ENCODE measurements around the gene CBLB. TPM values are rescaled to one million over a fixed set of nuclear protein-coding genes. Genes with fewer than 3 reads are reported as not detected.

The CBLB gene
- total and polyA plus RNA-seq, 9 donors, result 14.8 to 133 (median 40.5) TPM

DNA sequence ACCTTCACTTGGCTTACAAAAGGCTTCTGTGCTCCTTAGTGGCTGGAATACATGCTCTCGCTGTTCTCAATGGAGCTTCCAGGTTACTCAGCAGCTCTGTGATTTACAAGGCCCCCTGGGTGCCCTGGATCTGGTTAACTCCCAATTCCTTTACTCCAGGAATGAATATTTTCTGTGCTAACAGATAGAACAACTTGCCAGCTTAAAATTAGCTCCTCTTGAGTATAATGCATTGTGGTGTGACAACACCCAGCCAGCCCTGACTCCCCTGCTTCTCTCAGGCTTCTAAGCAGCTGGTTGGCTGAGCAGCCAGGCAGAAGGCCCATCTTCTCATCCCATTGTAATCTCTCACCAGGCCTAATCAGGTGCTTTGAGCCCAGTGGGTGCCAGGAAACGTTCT is 255.7 kb downstream of the CBLB start:
- intact Hi-C loops (cut with DNase I), result no loop called here
- Histone ChIP-seq H3K9me3 (no peaks in the 10 kb centered on the region), H3K4me3 (no peak overlapping the region), H3K36me3 (no peaks in the 10 kb centered on the region), H3K4me1 (ENCODE audit: insufficient read depth) (no peaks in the 10 kb centered on the region), H3K27me3 (no peaks in the 10 kb centered on the region), H3K27ac (no peak overlapping the region)
- 38 to 51% (median 46%) methylated on average over 2 of the region's 2 CpGs for WGBS, 3 donors
- DNase-seq, result no peak
- TF ChIP-seq EP300 (IDR thresholded peaks at IDR 0.05), result no peak
- TF ChIP-seq, protein P1, sequence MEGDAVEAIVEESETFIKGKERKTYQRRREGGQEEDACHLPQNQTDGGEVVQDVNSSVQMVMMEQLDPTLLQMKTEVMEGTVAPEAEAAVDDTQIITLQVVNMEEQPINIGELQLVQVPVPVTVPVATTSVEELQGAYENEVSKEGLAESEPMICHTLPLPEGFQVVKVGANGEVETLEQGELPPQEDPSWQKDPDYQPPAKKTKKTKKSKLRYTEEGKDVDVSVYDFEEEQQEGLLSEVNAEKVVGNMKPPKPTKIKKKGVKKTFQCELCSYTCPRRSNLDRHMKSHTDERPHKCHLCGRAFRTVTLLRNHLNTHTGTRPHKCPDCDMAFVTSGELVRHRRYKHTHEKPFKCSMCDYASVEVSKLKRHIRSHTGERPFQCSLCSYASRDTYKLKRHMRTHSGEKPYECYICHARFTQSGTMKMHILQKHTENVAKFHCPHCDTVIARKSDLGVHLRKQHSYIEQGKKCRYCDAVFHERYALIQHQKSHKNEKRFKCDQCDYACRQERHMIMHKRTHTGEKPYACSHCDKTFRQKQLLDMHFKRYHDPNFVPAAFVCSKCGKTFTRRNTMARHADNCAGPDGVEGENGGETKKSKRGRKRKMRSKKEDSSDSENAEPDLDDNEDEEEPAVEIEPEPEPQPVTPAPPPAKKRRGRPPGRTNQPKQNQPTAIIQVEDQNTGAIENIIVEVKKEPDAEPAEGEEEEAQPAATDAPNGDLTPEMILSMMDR (IDR thresholded peaks at IDR 0.05), result no peak
- TF ChIP-seq POLR2A (IDR thresholded peaks at IDR 0.05), result no peak

DNA sequence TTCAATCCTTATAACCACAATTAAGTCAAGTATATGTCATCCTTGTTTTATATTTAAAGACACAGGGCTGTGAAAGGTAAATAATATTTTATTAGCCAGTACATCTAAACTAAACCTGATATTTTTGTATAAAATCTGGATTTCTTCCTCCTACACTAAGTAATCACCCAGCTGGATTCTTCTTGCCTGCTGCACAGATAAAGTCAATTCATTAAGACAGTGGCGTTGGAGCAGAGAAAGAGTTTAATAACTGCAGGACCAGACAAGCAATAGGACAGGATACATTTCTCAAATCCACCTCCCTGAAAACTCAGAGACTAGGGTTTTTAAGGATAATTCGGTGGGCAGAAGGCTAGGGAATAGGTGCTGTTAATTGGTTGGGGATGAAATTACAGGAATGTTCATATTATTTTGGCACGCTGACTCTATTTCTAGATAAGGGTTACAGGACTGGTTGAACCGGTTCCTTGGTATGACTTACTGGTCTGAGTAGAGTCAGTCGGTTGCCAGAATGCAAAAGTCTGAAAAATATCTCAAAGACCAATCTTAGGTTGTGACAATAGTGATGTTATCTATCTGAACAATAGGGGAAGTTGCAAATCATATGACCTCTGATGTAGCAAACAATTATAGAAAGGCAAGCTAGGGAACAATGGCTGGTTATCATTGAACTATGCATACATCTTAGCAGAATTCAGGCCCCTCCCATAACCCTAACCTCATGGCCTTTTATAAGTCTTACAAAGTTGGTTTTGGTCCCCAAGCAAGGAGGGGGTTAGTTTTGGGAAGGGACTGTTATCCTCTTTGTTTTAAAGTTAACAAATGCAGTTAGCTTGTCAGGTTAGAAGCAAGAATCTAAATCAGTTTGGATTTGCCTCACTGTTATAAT is 257.3 kb downstream of the CBLB start:
- no peaks in the 10 kb centered on the region for H3K4me1 ChIP-seq (ENCODE audit: insufficient read depth)
- WGBS, 3 donors, result 79 to 80% (median 79%) methylated on average over 5 of the region's 5 CpGs
- intact Hi-C loops (cut with DNase I), result no loop called here
- DNase-seq, result no peak
- TF ChIP-seq EP300 (IDR thresholded peaks at IDR 0.05) (no peak), POLR2A (IDR thresholded peaks at IDR 0.05) (no peak)
- TF ChIP-seq, protein P1 (IDR thresholded peaks at IDR 0.05), result no peak
- no peaks in the 10 kb centered on the region for H3K36me3 ChIP-seq
- H3K27me3 ChIP-seq, result no peaks in the 10 kb centered on the region
- H3K27ac ChIP-seq, result no peak overlapping the region
- H3K9me3 ChIP-seq, result no peaks in the 10 kb centered on the region
- H3K4me3 ChIP-seq, result no peak overlapping the region

DNA sequence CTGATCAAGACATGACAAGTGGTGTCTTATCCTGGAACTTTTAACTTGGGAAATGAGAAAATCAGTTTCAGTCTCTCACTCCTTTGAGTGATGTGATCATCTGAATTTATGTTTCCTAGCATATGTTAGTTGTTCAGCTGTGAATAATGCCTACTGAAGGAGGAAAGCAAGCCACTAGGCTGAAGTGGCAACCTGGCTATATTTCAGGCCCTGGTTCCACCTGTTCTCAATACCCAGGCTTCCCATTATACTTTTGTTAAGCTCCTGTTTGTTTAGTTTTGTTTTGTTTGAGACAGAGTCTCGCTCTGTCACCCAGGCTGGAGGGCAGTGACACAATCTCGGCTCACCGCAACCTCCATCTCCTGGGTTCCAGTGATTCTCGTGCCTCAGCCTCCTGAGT is 258.3 kb downstream of the CBLB start:
- H3K9me3 ChIP-seq, result no peaks in the 10 kb centered on the region
- WGBS, 3 donors, result 94 to 96% (median 96%) methylated on average over 4 of the region's 4 CpGs
- TF ChIP-seq, protein P1 (IDR thresholded peaks at IDR 0.05), result no peak
- TF ChIP-seq EP300 (IDR thresholded peaks at IDR 0.05) (no peak), POLR2A (IDR thresholded peaks at IDR 0.05) (no peak)
- H3K27ac ChIP-seq, result no peak overlapping the region
- intact Hi-C loops (cut with DNase I), result no loop called here
- no peaks in the 10 kb centered on the region for H3K27me3 ChIP-seq
- H3K4me1 ChIP-seq (ENCODE audit: insufficient read depth), result no peaks in the 10 kb centered on the region
- H3K36me3 ChIP-seq, result no peaks in the 10 kb centered on the region
- no peak overlapping the region for H3K4me3 ChIP-seq
- DNase-seq, result no peak

DNA sequence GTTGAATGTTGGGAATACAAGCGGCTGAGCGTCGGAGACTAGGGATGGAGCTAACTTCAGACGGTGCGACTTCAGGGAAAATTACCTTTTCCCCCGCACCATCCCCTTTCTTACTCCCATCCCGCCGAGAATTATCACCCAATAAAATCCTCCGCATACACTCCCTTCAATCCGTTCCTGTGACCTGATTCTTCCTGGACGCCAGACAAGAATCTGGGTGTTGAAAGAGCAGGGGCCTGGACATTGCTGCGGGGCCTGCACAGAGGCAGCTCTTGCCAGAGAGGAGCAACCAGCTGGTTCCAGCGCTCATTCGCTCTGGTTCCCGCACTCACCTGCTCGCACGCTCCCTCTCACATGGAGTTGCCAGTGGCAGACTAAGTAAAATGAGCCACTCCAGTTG is 260.2 kb downstream of the CBLB start:
- Histone ChIP-seq H3K27me3 (no peaks in the 10 kb centered on the region), H3K36me3 (no peaks in the 10 kb centered on the region), H3K4me3 (no peak overlapping the region), H3K27ac (no peak overlapping the region), H3K4me1 (ENCODE audit: insufficient read depth) (no peaks in the 10 kb centered on the region), H3K9me3 (no peaks in the 10 kb centered on the region)
- DNase-seq, result no peak
- WGBS, 3 donors, result 86 to 91% (median 86%) methylated on average over 17 of the region's 17 CpGs
- intact Hi-C loops (cut with DNase I), result no loop called here
- TF ChIP-seq, protein P1 (IDR thresholded peaks at IDR 0.05), result no peak
- TF ChIP-seq EP300 (IDR thresholded peaks at IDR 0.05) (no peak), POLR2A (IDR thresholded peaks at IDR 0.05) (no peak)

All from ovary (tissue), 9 donors.